NCI-H345 treated with DMSO at 0.1 percent for 48 hours (cell line): ENCODE data around the gene CD14.
"Not testable (repeated sequence)": the region's sequence is repeated elsewhere in the genome, so short reads cannot be mapped to it uniquely, and the experiment has no call there.

Experiments
- DNase-seq: peaks from one replicate; lab custom pipeline; 2025; ENCODE audit not compliant: unreplicated experiment; lab: John Stamatoyannopoulos, UW

Gene CD14

DNA sequence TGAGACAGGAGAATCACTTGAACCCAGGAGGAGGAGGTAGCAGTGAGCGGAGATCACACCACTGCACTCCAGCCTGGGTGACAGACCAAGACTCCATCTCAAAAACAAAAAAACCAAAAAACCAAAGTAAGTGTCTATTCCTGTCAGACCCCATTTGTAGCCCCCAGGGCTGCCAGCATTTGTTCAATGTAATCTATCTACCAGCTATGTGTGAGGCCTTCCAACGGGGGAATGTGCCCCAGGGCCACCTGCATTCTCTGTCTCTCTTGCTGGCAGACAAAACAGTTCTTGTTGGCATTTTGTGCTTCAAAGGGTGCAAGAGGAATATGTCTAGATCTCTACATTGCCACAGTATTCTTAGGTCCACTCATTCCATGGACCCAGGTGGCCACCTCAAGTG, 34.1 kb downstream of the CD14 start:
- no peak for DNase-seq

GRCh38 chr5:140596321-140596741, 36.6 kb downstream of the CD14 start:
- no peak for DNase-seq

DNA sequence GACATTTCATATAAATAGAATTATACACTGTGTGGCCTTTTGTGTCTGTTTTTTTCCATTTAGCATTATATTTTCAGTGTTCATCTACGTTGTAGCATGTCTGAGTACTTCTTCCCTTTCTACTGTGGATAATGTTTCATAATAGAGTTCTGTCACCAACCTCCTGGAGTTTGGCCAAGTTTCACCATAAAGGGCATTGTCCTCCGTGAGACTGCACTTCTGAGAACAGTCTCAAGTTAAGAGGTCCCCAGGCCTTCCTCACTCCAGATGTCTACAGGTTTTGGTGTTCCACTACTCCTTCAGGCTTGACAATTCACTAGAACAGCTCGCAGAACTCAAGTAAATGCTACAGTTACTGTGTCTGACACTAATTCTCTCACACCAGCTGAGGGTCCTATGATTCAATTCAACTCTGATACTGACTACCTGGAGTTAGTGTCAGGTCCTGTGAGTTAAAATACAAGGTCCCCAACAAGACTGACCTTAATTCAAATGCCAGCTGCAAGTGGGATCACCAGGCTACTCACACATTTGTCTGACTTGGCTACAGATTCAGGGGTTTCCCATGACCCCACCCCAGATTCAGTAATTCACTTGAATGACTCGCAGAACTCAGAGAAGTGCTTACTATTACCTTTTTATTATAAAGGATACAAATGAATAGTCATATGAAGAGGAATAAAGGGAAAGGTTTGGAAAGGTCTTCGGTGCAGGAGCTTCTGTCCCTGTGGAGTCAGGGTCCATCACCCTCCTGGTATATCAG, 37.3 kb downstream of the CD14 start:
- DNase-seq, result peak; percentile 1

DNA sequence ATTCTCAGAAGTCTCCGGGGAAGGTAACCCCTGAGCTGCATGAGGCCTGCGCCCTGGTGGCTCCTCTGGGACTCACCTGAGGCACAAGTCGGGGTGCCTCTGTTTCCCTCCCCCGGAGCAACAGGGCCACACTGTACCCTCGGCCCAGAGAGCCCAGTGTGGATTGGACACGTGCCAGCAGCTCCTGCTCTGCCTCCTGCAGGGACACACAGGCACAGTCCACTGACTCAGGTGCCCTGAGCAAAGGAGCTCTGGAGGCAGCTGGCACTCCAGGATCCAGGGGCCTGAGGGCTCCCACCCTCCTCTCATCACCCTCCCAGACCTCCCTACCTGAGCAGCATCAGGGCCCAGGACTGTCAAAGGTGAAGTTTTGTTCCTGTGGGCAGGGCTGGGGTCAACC, 38.8 kb downstream of the CD14 start:
- DNase-seq, result no peak

DNA sequence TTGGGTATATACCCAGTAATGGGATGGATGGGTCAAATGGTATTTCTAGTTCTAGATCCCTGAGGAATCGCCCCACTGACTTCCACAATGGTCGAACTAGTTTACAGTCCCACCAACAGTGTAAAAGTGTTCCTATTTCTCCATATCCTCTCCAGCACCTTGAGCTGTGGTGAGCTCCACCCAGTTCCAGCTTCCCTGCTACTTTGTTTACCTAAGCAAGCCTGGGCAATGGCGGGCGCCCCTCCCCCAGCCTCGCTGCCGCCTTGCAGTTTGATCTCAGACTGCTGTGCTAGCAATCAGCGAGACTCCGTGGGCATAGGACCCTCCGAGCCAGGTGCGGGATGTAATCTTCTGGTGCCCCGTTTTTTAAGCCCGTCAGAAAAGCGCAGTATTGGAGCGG, 39.9 kb downstream of the CD14 start:
- DNase-seq, result not testable (repeated sequence)

- DNase-seq, result no peak
Measured at GRCh38 chr5:140591747-140592372, 41.1 kb downstream of the CD14 start.

DNA sequence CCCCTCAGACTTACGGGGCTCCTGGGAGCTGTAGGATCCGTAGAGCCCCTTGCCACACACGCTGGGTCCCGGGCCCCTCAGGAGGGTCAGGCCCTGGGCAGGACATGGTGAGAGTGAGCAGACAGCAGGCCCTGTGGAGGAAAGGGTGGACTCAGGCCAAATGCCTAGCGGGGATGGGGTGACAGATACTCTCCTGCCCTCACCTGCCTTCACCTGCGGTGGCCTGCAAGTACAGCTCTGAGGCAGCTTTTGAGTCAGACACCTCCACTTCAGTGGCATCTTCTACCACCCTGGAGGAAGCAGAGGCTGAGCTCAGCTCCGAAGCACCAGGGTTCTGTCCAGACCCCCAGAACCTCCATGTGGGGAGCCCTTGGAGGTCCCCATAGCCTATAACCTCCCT, 42.1 kb downstream of the CD14 start:
- DNase-seq, result no peak

DNA sequence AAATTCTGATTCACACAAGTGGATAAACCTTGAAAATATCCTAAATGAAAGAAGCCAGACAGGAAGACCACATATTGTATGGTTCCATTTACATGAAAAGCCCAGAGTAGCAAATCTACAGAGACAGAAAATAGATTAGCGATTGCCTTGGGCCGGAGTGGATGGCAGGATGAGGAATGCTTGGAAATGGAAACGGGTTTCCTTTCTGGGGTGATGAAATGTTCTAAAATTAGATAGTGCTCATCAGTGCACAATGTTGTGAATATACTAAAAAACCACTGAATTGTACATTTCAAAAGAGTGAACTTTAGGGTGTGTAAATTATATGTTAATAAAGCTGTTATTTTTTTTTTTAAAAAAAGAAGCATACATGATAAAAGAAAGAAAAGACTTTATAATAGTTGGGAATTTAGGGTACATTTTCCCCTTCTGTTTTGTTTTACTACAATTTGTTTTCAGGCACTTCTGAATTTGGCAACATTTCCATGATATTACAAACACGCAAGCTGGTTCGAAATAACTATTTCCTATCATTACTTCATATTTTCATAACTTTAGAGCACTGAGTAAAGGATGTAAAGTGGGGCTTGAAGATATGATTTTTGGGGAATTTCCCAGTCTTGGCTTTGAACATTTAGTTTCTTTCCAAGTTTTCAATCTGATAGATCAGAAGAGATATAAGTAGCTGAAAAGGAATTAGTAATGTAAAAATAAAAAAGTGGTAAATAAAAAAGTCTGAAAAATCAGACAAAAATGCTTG, 44.5 kb downstream of the CD14 start:
- no peak for DNase-seq

- no peak for DNase-seq
Measured at GRCh38 chr5:140587495-140587894, 45.5 kb downstream of the CD14 start.
